ENCODE results near the gene HUWE1. TPM values are rescaled to one million over a fixed set of nuclear protein-coding genes. Genes with fewer than 3 reads are reported as not detected.

HUWE1 gene
- total RNA-seq, 1 experiment from 2014 or later = 231 TPM

- TF ChIP-seq CTCF (IDR thresholded peaks at IDR 0.05) (no peak), POLR2AphosphoS5 (IDR thresholded peaks at IDR 0.05; ENCODE audit: low read depth, low read length) (no peak), TCF7L2 (IDR thresholded peaks at IDR 0.05; ENCODE audit: low read depth, low read length) (no peak)
- ATAC-seq = no peak
- Histone ChIP-seq H3K4me1 (ENCODE audit: control insufficient read depth, insufficient read depth, low read length) (no peaks in the 10 kb centered on the region; the same call in 1 of the 2 replicates), H3K27me3 (ENCODE audit: control insufficient read depth, insufficient read depth, low read length) (no peaks in the 10 kb centered on the region), H3K9me3 (ENCODE audit: control insufficient read depth, insufficient read depth, low read depth, low read length) (no peaks in the 10 kb centered on the region), H3K27ac (ENCODE audit: low read length) (peak overlapping the region; percentile 17; the same call in 1 of the 2 replicates), H3K36me3 (ENCODE audit: control insufficient read depth, insufficient read depth, low read length) (no peaks in the 10 kb centered on the region), H3K4me3 (ENCODE audit: low read depth in 2 of 2, low read length in 2 of 2) (no peak overlapping the region)
- DNase-seq (ENCODE audit: low read depth, low spot score) = no peak
- POLR2A ChIA-PET = interaction anchor here (0.7 kb wide), 1 partner anchor 25 kb away, joined by 7 read pairs; no protein-coding TSS in a partner anchor
- no TSS peak for BruUV-seq (replicated peaks)
- CTCF ChIA-PET = no interaction called here
- intact Hi-C loops (cut with micrococcal nuclease; ENCODE audit: unreplicated experiment) = no loop called here
- in situ Hi-C loops (cut with HindIII; ENCODE audit: low pct_unique_long_range_greater_than_20kb, low sequenced_read_pairs) = no loop called here
These were observed 30.0 kb upstream of the HUWE1 start for GRCh38 chrX:53716328-53717088.

- BruUV-seq (replicated peaks) = no TSS peak
- DNase-seq (ENCODE audit: low read depth, low spot score) (no peak), ATAC-seq (no peak)
- Histone ChIP-seq H3K27ac (ENCODE audit: low read length) (no peak overlapping the region), H3K36me3 (ENCODE audit: control insufficient read depth, insufficient read depth, low read length) (no peaks in the 10 kb centered on the region), H3K27me3 (ENCODE audit: control insufficient read depth, insufficient read depth, low read length) (no peaks in the 10 kb centered on the region), H3K9me3 (ENCODE audit: control insufficient read depth, insufficient read depth, low read depth, low read length) (no peaks in the 10 kb centered on the region), H3K4me1 (ENCODE audit: control insufficient read depth, insufficient read depth, low read length) (no peaks in the 10 kb centered on the region; the same call in 1 of the 2 replicates), H3K4me3 (ENCODE audit: low read depth in 2 of 2, low read length in 2 of 2) (no peak overlapping the region)
- ChIA-PET POLR2A (no interaction called here), CTCF (no interaction called here)
- intact Hi-C loops (cut with micrococcal nuclease; ENCODE audit: unreplicated experiment) (no loop called here), in situ Hi-C loops (cut with HindIII; ENCODE audit: low pct_unique_long_range_greater_than_20kb, low sequenced_read_pairs) (no loop called here)
- no peak for TF ChIP-seq REST (IDR thresholded peaks at IDR 0.05; ENCODE audit: insufficient read depth in 1 of 2, low read depth in 2 of 2, low read length in 1 of 2)
- TF ChIP-seq POLR2AphosphoS5 (IDR thresholded peaks at IDR 0.05; ENCODE audit: low read depth, low read length) = no peak
- no peak for TF ChIP-seq CTCF (IDR thresholded peaks at IDR 0.05)
- no peak for TF ChIP-seq TCF7L2 (IDR thresholded peaks at IDR 0.05; ENCODE audit: low read depth, low read length)
- no peak for TF ChIP-seq SIN3A (IDR thresholded peaks at IDR 0.05; ENCODE audit: borderline replicate concordance, insufficient read depth, low read depth, low read length)
These were observed 28.9 kb upstream of the HUWE1 start for GRCh38 chrX:53715346-53715924.
